Upper lobe of left lung (tissue), 6 donors: Measurements from ENCODE around the gene DUSP2. TPM values are rescaled to one million over a fixed set of nuclear protein-coding genes. Genes with fewer than 3 reads are reported as not detected.
A peak's percentile ranks its signal among the peaks of the same experiment; 100 is the strongest.

Experiments
- ATAC-seq, 2 donors: fragments of 200-7000 bp; cut with Tn5 transposase; one replicate each; pipeline ENCODE4 v1.9.1; 2022; ENCODE audit warnings: mild to moderate bottlenecking in 2 of 2, moderate library complexity in 2 of 2; ENCODE audit not compliant: low FRiP score in 2 of 2
- DNase-seq, 2 donors: peaks; one replicate each; pipeline ENCODE4 v3.0.0-alpha.2; 2019 to 2020
- H3K27ac ChIP-seq, 4 donors: fragments of 200-600 bp; sonication (generic); one replicate each; pipeline ENCODE4 v1.5.1; 2016 to 2019
- H3K27me3 ChIP-seq, 4 donors: fragments of 200-600 bp; sonication (generic); one replicate each; pipeline ENCODE4 v1.5.1; 2017 to 2019
- H3K36me3 ChIP-seq, 4 donors: fragments of 200-600 bp; sonication (generic); one replicate each; pipeline ENCODE4 v1.5.1; 2016 to 2019
- H3K4me1 ChIP-seq, 4 donors: fragments of 200-600 bp; sonication (generic); one replicate each; pipeline ENCODE4 v1.5.1; 2018 to 2019
- H3K4me3 ChIP-seq, 4 donors: fragments of 200-600 bp; sonication (generic); one replicate each; pipeline ENCODE4 v1.5.1; 2017 to 2019; ENCODE audit warnings: mild to moderate bottlenecking in 2 of 4, moderate library complexity in 1 of 4
- H3K9me3 ChIP-seq, 4 donors: fragments of 200-600 bp; sonication (generic); one replicate each; pipeline ENCODE4 v1.5.1; 2018 to 2019
- EP300 ChIP-seq, 4 donors: sonication (generic); formaldehyde crosslinking; IDR thresholded peaks; one replicate each; pipeline ENCODE4 v1.5.1; 2017; ENCODE audit warnings: antibody characterized with exemption in 4 of 4, control low read depth in 2 of 4
- POLR2A ChIP-seq, 4 donors: fragments of 450-650 bp; IDR thresholded peaks; one replicate each; pipeline ENCODE4 v1.5.1; 2016 to 2017; ENCODE audit warnings: antibody characterized with exemption in 4 of 4, mild to moderate bottlenecking in 2 of 4
- POLR2AphosphoS5 ChIP-seq, 2 donors: sonication (generic); formaldehyde crosslinking; IDR thresholded peaks; one replicate each; pipeline ENCODE4 v1.5.1; 2017; ENCODE audit warnings: antibody characterized with exemption in 2 of 2
- WGBS, 2 donors: methylation state at CpG; one replicate each; pipeline ENCODE4 v1.1.5; 2017 to 2018; 5-methylcytosine and 5-hydroxymethylcytosine counted together
- total RNA-seq, 6 donors: library from RNA; depleted of rRNA in 4 of 6; stranded (reverse); fragments of >200 nt in 4 of 6; gene quantifications; one replicate each; pipeline versions ENCODE4 v1.1.0 to v1.2.1, GENCODE V29; 2016 to 2021
- TF ChIP-seq, protein P1 (sequence below), 6 experiments: fragments of 450-650 bp in 4 of 6; fragments of 200-600 bp in 2 of 6; sonication (generic) in 2 of 6; IDR thresholded peaks; one replicate each; pipeline ENCODE4 v1.5.1; 2016 to 2019; ENCODE audit warnings: antibody characterized with exemption in 6 of 6
- donor health status: DM: no; HTN: no; CAD: no; lungs with moderate emphysema.
- donor health status: DM: no; HTN: yes; CAD: no; lungs with severe emphysema.

Gene DUSP2
- total RNA-seq, 6 donors from 2014 or later, result 6.9 to 21.0 (median 12.5) TPM

DNA sequence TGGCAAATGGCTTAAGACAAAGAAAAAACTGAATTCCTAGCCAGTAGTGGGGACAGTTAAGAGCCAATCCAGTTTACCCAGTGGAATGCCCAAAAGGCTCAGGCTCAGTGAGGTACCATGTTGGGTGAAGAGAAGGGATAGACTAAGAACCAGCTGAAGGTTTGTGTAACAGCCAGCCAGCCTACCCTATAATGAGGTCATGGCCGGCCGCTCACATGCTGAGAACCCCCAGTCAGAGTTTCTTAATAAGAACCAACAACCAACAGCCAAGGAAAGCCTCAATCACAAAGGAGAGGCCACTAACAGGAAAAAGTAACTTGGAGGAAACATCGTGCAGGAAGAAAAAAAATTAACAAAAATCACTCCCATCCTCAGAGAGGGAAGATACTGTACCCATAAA lies 25.4 kb upstream of the DUSP2 start:
- H3K27me3 ChIP-seq, result no peaks in the 10 kb centered on the region
- H3K36me3 ChIP-seq, result no peaks in the 10 kb centered on the region
- DNase-seq (no peak), ATAC-seq (no peak)
- no peaks in the 10 kb centered on the region for H3K4me1 ChIP-seq
- H3K4me3 ChIP-seq, result no peak overlapping the region
- 88 to 89% methylated on average over 3 of the region's 3 CpGs for WGBS, 2 donors
- H3K9me3 ChIP-seq, result no peaks in the 10 kb centered on the region
- H3K27ac ChIP-seq, result no peak overlapping the region
- no peak for TF ChIP-seq EP300 (IDR thresholded peaks at IDR 0.05)
- no peak for TF ChIP-seq POLR2A (IDR thresholded peaks at IDR 0.05)
- no peak for TF ChIP-seq POLR2AphosphoS5 (IDR thresholded peaks at IDR 0.05)
- TF ChIP-seq, protein P1, sequence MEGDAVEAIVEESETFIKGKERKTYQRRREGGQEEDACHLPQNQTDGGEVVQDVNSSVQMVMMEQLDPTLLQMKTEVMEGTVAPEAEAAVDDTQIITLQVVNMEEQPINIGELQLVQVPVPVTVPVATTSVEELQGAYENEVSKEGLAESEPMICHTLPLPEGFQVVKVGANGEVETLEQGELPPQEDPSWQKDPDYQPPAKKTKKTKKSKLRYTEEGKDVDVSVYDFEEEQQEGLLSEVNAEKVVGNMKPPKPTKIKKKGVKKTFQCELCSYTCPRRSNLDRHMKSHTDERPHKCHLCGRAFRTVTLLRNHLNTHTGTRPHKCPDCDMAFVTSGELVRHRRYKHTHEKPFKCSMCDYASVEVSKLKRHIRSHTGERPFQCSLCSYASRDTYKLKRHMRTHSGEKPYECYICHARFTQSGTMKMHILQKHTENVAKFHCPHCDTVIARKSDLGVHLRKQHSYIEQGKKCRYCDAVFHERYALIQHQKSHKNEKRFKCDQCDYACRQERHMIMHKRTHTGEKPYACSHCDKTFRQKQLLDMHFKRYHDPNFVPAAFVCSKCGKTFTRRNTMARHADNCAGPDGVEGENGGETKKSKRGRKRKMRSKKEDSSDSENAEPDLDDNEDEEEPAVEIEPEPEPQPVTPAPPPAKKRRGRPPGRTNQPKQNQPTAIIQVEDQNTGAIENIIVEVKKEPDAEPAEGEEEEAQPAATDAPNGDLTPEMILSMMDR (IDR thresholded peaks at IDR 0.05), result no peak

DNA sequence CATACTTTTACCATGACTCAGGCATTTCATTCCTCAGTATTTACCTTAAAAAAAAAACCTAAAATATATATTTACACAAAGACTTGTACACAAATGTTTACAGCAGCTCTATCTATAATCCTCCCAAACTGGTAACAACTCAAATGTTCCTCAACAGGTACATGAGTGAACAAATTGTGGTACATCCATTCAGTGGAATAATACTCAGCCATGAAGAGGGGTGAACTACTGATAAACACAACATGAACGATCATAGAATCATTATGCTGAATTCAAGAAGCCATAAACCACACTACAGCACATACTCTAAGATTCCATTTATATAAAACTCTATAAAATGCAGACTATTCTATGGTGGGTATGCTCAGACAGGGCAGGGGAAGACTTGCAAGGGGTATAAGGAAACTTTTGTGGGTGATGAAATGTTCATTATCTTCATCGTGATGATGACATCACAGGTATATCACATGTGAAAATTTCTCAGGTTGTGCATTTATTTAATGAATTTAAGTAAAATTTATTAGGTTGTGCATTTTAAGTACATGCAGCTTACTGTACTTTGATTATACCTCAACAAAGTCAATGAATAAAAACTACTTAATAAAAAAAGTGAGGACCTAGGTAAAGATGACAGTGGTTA lies 24.7 kb upstream of the DUSP2 start:
- ATAC-seq (no peak), DNase-seq (no peak)
- Histone ChIP-seq H3K36me3 (no peaks in the 10 kb centered on the region), H3K27me3 (no peaks in the 10 kb centered on the region), H3K9me3 (no peaks in the 10 kb centered on the region), H3K4me1 (no peaks in the 10 kb centered on the region), H3K27ac (no peak overlapping the region), H3K4me3 (no peak overlapping the region)
- 84 to 89% methylated on average over 2 of the region's 2 CpGs for WGBS, 2 donors
- no peak for TF ChIP-seq EP300 (IDR thresholded peaks at IDR 0.05)
- no peak for TF ChIP-seq POLR2A (IDR thresholded peaks at IDR 0.05)
- TF ChIP-seq POLR2AphosphoS5 (IDR thresholded peaks at IDR 0.05), result no peak
- TF ChIP-seq, protein P1 (IDR thresholded peaks at IDR 0.05), result no peak

DNA sequence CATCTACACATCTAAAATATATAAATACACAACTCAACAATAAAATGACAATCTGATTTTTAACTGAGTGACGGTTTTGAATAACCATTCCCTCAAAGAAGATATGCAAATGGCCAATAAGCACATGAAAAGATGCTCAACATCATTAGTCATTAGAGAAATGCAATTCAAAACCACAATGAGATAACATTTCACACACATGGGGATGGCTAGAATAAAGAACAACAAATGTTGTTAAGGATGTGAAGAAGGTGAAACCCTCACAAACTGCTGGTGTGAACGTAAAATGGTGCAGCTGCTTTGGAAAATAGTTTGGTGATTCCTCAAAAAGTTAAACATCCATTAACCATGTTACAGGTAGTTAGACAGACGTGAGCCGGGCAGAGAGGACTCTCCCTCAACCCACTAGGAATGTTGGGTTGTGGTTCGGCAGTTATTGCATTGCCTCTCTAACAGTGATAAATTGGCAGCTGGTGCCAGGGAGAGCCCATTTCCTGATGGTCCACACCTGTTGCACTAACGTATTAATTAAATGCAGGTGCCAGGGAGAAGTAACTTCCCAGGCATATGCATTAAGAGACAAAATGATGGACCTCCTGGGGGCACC lies 22.3 kb upstream of the DUSP2 start:
- Histone ChIP-seq H3K4me3 (no peak overlapping the region), H3K4me1 (no peaks in the 10 kb centered on the region), H3K36me3 (no peaks in the 10 kb centered on the region), H3K9me3 (no peaks in the 10 kb centered on the region), H3K27ac (no peak overlapping the region), H3K27me3 (no peaks in the 10 kb centered on the region)
- no peak for DNase-seq
- 70 to 82% methylated on average over 6 of the region's 6 CpGs for WGBS, 2 donors
- TF ChIP-seq POLR2A (IDR thresholded peaks at IDR 0.05), result no peak
- no peak for ATAC-seq

DNA sequence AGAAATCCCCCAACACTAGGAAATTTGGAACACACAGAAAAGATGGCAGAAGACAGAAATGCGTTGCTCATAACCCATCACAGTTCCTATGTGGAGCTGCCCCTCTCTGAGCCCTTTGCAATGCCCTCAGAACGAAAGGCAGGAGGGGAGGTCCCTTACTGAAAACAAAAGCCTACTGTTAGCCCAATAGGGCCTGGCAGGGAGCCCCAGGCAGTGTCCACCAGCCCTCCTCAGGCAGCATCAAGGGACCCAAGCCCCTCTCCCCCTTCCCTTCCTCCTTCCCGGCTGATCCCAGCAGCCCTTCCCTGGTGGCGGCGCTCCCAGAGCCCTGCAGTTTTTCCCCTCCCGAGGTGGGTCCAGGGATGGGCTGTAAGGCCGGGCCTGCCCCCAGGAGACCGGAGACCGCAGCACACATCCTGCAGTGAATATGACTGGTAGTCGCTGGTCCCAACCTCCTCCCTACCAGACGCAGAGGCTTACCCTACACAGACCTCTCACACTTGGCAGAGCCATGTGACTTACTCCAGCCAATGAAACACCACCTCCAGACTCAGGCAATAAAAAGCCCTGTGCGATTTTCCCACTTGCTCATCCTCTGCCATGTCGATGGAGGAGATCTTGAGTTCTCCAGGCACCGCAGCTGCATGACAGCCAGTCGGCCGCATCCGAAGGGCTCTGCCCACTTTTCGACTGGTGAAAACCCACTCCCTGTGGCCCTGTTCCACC lies 19.4 kb upstream of the DUSP2 start:
- ATAC-seq (peak in 1 of 2 donors; percentile 56), DNase-seq (peak in 1 of 2 donors; percentile 46)
- H3K9me3 ChIP-seq, result no peaks in the 10 kb centered on the region
- WGBS, 2 donors, result 67 to 79% methylated on average over 12 to 18 of the region's 18 CpGs
- H3K4me3 ChIP-seq, result no peak overlapping the region
- H3K27ac ChIP-seq, result peak overlapping the region in 2 of 4 donors; percentile 72 to 78
- TF ChIP-seq POLR2AphosphoS5 (IDR thresholded peaks at IDR 0.05) (peak in 1 of 2 donors; percentile 11), POLR2A (IDR thresholded peaks at IDR 0.05) (peak in 1 of 4 donors; percentile 33)
- TF ChIP-seq, protein P1 (IDR thresholded peaks at IDR 0.05), result no peak
- no peaks in the 10 kb centered on the region for H3K36me3 ChIP-seq
- no peaks in the 10 kb centered on the region for H3K27me3 ChIP-seq
- no peaks in the 10 kb centered on the region for H3K4me1 ChIP-seq

DNA sequence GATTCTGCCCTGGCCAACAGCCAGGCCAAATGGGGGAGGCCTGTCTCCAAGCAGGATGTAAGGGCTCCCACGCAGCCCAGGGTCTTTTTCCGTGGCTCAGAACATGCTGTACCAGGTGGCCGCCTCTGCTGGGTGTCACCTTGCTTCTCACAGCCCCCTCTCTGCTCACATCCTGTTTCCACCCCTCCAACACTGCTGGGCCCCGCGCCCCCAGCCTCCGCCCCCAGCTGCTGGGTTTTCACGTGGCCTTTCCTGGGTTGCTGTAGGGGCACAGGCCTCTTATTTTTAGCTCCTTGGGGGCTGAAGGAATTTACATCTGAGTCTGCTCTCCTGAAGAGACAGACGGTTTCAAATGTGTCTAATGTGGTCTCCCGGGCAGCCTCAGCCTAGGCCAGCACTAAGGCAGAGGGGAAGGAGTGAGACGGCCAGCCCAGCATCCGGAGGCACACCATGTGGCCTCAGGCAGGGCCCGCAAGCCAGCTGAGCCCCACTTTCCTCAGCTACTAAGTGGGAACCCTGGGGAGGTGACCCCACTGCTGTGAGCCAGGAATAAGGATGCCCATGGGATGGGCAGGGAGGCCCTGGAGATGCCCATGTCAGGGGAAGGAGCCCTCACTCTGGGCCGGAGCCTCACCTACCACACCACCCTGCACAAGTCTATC lies 18.7 kb upstream of the DUSP2 start:
- ATAC-seq, result peak; percentile 29 to 54
- Histone ChIP-seq H3K27ac (peak overlapping the region in 2 of 4 donors; percentile 72 to 78), H3K4me3 (no peak overlapping the region), H3K27me3 (no peaks in the 10 kb centered on the region), H3K9me3 (no peaks in the 10 kb centered on the region), H3K36me3 (no peaks in the 10 kb centered on the region), H3K4me1 (no peaks in the 10 kb centered on the region)
- 60 to 61% methylated on average over 9 to 13 of the region's 13 CpGs for WGBS, 2 donors
- TF ChIP-seq EP300 (IDR thresholded peaks at IDR 0.05) (peak in 1 of 4 donors; percentile 68), POLR2AphosphoS5 (IDR thresholded peaks at IDR 0.05) (peak in 1 of 2 donors; percentile 54)
- TF ChIP-seq, protein P1 (IDR thresholded peaks at IDR 0.05), result no peak
- DNase-seq, result peak; percentile 58 to 84
